ENCODE measurements around the gene ZNF581.

The ZNF581 gene

GRCh38 chr19:55643003-55643886 is at the start of gene ZNF581:
Gene ZNF581 (plus strand): TSS chr19:55643649. CDS start chr19:55644572, 923 bp downstream.
- in situ Hi-C loops (cut with MboI; ENCODE audit: low sequenced_read_pairs), result no loop called here

- in situ Hi-C loops (cut with MboI; ENCODE audit: low sequenced_read_pairs), result no loop called here
These were observed 48.4 kb upstream of the ZNF581 start for GRCh38 chr19:55594996-55595545.

GRCh38 chr19:55596304-55596703 is 47.1 kb upstream of the ZNF581 start:
- in situ Hi-C loops (cut with MboI; ENCODE audit: low sequenced_read_pairs), result no loop called here

- in situ Hi-C loops (cut with MboI; ENCODE audit: low sequenced_read_pairs), result no loop called here
These were observed 45.9 kb upstream of the ZNF581 start for GRCh38 chr19:55597501-55597921.

- in situ Hi-C loops (cut with MboI; ENCODE audit: low sequenced_read_pairs), result no loop called here
These were observed 45.4 kb upstream of the ZNF581 start for GRCh38 chr19:55598034-55598433.

GRCh38 chr19:55598719-55599467 is 44.6 kb upstream of the ZNF581 start:
- in situ Hi-C loops (cut with MboI; ENCODE audit: low sequenced_read_pairs), result no loop called here

GRCh38 chr19:55599468-55599841 is 44.0 kb upstream of the ZNF581 start, which contains the start of gene FIZ1:
Gene FIZ1 (minus strand): TSS chr19:55599517. CDS start chr19:55597865, 1,652 bp downstream.
- in situ Hi-C loops (cut with MboI; ENCODE audit: low sequenced_read_pairs), result no loop called here

- in situ Hi-C loops (cut with MboI; ENCODE audit: low sequenced_read_pairs), result no loop called here
These were observed 43.4 kb upstream of the ZNF581 start, which contains the start of gene ZNF524 for GRCh38 chr19:55599842-55600661. Gene ZNF524 (plus strand): TSS chr19:55600288. CDS start chr19:55602113, 1,825 bp downstream.

GRCh38 chr19:55600662-55601028 is 42.8 kb upstream of the ZNF581 start:
- in situ Hi-C loops (cut with MboI; ENCODE audit: low sequenced_read_pairs), result no loop called here

GRCh38 chr19:55601084-55601483 is 42.4 kb upstream of the ZNF581 start:
- in situ Hi-C loops (cut with MboI; ENCODE audit: low sequenced_read_pairs), result no loop called here

- in situ Hi-C loops (cut with MboI; ENCODE audit: low sequenced_read_pairs), result no loop called here
These were observed 41.1 kb upstream of the ZNF581 start for GRCh38 chr19:55602104-55603001.

GRCh38 chr19:55603115-55603514 is 40.3 kb upstream of the ZNF581 start:
- in situ Hi-C loops (cut with MboI; ENCODE audit: low sequenced_read_pairs), result no loop called here

- in situ Hi-C loops (cut with MboI; ENCODE audit: low sequenced_read_pairs), result no loop called here
These were observed 39.7 kb upstream of the ZNF581 start for GRCh38 chr19:55603581-55604292.

- in situ Hi-C loops (cut with MboI; ENCODE audit: low sequenced_read_pairs), result no loop called here
These were observed 38.2 kb upstream of the ZNF581 start for GRCh38 chr19:55605207-55605636.

GRCh38 chr19:55605637-55606470 is 37.6 kb upstream of the ZNF581 start, which contains the start of gene ZNF865:
Gene ZNF865 (plus strand): TSS chr19:55605647. CDS start chr19:55613619, 7,972 bp downstream.
- in situ Hi-C loops (cut with MboI; ENCODE audit: low sequenced_read_pairs), result no loop called here

- in situ Hi-C loops (cut with MboI; ENCODE audit: low sequenced_read_pairs), result no loop called here
These were observed 37.0 kb upstream of the ZNF581 start for GRCh38 chr19:55606471-55606787.

- in situ Hi-C loops (cut with MboI; ENCODE audit: low sequenced_read_pairs), result no loop called here
These were observed 36.6 kb upstream of the ZNF581 start for GRCh38 chr19:55606817-55607216.

GRCh38 chr19:55609326-55609725 is 34.1 kb upstream of the ZNF581 start:
- in situ Hi-C loops (cut with MboI; ENCODE audit: low sequenced_read_pairs), result no loop called here
